ENCODE results near the gene MAD1L1.

MAD1L1 gene

GRCh38 chr7:1809070-1809469, 423.7 kb downstream of the MAD1L1 start:
- TF ChIP-seq CTCF (IDR thresholded peaks at IDR 0.05; ENCODE audit: low read length, missing control alignments): no peak
- no peak overlapping the region for H3K4me3 ChIP-seq (replicated peaks; ENCODE audit: low read depth, low read length)
- DNase-seq (ENCODE audit: low read depth): no peak

GRCh38 chr7:1807821-1808600, 424.7 kb downstream of the MAD1L1 start:
- DNase-seq (ENCODE audit: low read depth): no peak
- H3K4me3 ChIP-seq (replicated peaks; ENCODE audit: low read depth, low read length): no peak overlapping the region
- TF ChIP-seq CTCF (IDR thresholded peaks at IDR 0.05; ENCODE audit: low read length, missing control alignments): no peak

- H3K4me3 ChIP-seq (replicated peaks; ENCODE audit: low read depth, low read length): no peak overlapping the region
- TF ChIP-seq CTCF (IDR thresholded peaks at IDR 0.05; ENCODE audit: low read length, missing control alignments): no peak
Measured at GRCh38 chr7:1806354-1806753, 426.4 kb downstream of the MAD1L1 start.

GRCh38 chr7:1804310-1804709, 428.4 kb downstream of the MAD1L1 start:
- TF ChIP-seq CTCF (IDR thresholded peaks at IDR 0.05; ENCODE audit: low read length, missing control alignments): no peak
- no peak overlapping the region for H3K4me3 ChIP-seq (replicated peaks; ENCODE audit: low read depth, low read length)
- DNase-seq (ENCODE audit: low read depth): no peak

More at GRCh38 chr7:1806354-1806753, 426.4 kb downstream of the MAD1L1 start:
- DNase-seq (ENCODE audit: low read depth): no peak

- no peak overlapping the region for H3K4me3 ChIP-seq (replicated peaks; ENCODE audit: low read depth, low read length)
- TF ChIP-seq CTCF (IDR thresholded peaks at IDR 0.05; ENCODE audit: low read length, missing control alignments): no peak
- DNase-seq (ENCODE audit: low read depth): no peak
Measured at GRCh38 chr7:1802899-1803298, 429.8 kb downstream of the MAD1L1 start.

- DNase-seq (ENCODE audit: low read depth): no peak
- H3K4me3 ChIP-seq (replicated peaks; ENCODE audit: low read depth, low read length): no peak overlapping the region
- TF ChIP-seq CTCF (IDR thresholded peaks at IDR 0.05; ENCODE audit: low read length, missing control alignments): no peak
Measured at GRCh38 chr7:1800902-1801301, 431.8 kb downstream of the MAD1L1 start.

- H3K4me3 ChIP-seq (replicated peaks; ENCODE audit: low read depth, low read length): no peak overlapping the region
- no peak for DNase-seq (ENCODE audit: low read depth)
- TF ChIP-seq CTCF (IDR thresholded peaks at IDR 0.05; ENCODE audit: low read length, missing control alignments): no peak
Measured at GRCh38 chr7:1798191-1798590, 434.6 kb downstream of the MAD1L1 start.
